SK-N-MC (cell line): ENCODE results near the gene CBL.
"Not testable (repeated sequence)": the region's sequence is repeated elsewhere in the genome, so short reads cannot be mapped to it uniquely, and the experiment has no call there.

Source experiments
- DNase-seq: peaks from one replicate; pipeline ENCODE4 v3.0.0-alpha.2; 2011; ENCODE audit warnings: low read depth, low spot score
- H3K27ac ChIP-seq: fragments of 200-600 bp; sonication (generic); 2 replicates; pipeline ENCODE4 v1.5.1; 2016; ENCODE audit warnings: mixed run types
- H3K36me3 ChIP-seq: fragments of 200-600 bp; sonication (generic); 2 replicates; pipeline ENCODE4 v1.6.1; 2017; ENCODE audit warnings: antibody characterized with exemption, low read length, mixed read lengths; ENCODE audit not compliant: insufficient read depth
- H3K4me3 ChIP-seq: fragments of 200-600 bp; sonication (generic); 2 replicates; pipeline ENCODE4 v1.5.1; 2016
- H3K9ac ChIP-seq: fragments of 200-600 bp; sonication (generic); 2 replicates; pipeline ENCODE4 v1.8.0; 2017; ENCODE audit warnings: mixed run types, mixed read lengths; ENCODE audit not compliant: insufficient read length
- H3K9me3 ChIP-seq: fragments of 200-600 bp; sonication (generic); 2 replicates; pipeline ENCODE4 v1.6.1; 2017; ENCODE audit warnings: low read depth, mild to moderate bottlenecking, antibody characterized with exemption, low read length, moderate library complexity, mixed read lengths
- EZH2 ChIP-seq: fragments of 200-600 bp; sonication (generic); IDR thresholded peaks from one replicate; pipeline ENCODE4 v1.6.1; 2017; ENCODE audit warnings: antibody characterized with exemption
- FOXP2 ChIP-seq: optimal IDR thresholded peaks from 2 replicates; pipeline ENCODE3; 2011; ENCODE audit warnings: mild to moderate bottlenecking, moderate library complexity; ENCODE audit not compliant: insufficient read depth; ENCODE audit errors: extremely low read length, control extremely low read depth
- POLR2AphosphoS5 ChIP-seq: IDR thresholded peaks from 2 replicates; pipeline ENCODE4 v1.6.1; 2012; ENCODE audit warnings: mild to moderate bottlenecking, low read depth, low read length, borderline replicate concordance

Gene CBL

GRCh38 chr11:119222308-119222707 lies 16.2 kb downstream of the CBL start:
- H3K36me3 ChIP-seq: no peaks in the 10 kb centered on the region
- peak overlapping the region; percentile 50 for H3K27ac ChIP-seq
- no peak for DNase-seq
- no peak overlapping the region for H3K4me3 ChIP-seq
- no peaks in the 10 kb centered on the region for H3K9me3 ChIP-seq
- TF ChIP-seq EZH2: no peak
- no peak for TF ChIP-seq POLR2AphosphoS5
- no peak for TF ChIP-seq FOXP2
- H3K9ac ChIP-seq: no peak overlapping the region

GRCh38 chr11:119222891-119223290 lies 16.8 kb downstream of the CBL start:
- H3K27ac ChIP-seq: no peak overlapping the region
- no peak overlapping the region for H3K4me3 ChIP-seq
- no peaks in the 10 kb centered on the region for H3K36me3 ChIP-seq
- H3K9me3 ChIP-seq: no peaks in the 10 kb centered on the region
- DNase-seq: no peak
- no peak overlapping the region for H3K9ac ChIP-seq
- TF ChIP-seq FOXP2 (no peak), POLR2AphosphoS5 (no peak), EZH2 (no peak)

DNA sequence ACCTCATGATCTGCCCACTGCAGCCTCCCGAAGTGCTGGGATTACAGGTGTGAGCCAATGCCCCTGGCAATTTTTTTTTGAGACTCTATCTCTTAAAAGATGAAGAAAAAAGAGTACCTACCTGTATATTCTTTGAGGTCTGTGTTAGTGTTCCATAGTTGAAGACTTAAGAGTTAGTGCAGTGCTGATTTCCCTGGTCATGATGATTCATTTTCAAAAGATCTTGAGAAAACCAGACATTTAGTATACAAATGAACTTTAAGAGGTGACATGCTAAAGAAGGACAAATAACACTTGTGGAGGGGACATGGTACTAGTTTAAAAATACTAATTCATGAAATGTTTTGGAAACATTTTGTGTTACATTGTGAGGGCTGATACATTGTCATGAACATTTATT lies 17.7 kb downstream of the CBL start:
- no peak for TF ChIP-seq EZH2
- no peak for TF ChIP-seq POLR2AphosphoS5
- TF ChIP-seq FOXP2: no peak
- no peak for DNase-seq
- H3K9ac ChIP-seq: no peak overlapping the region
- H3K9me3 ChIP-seq: no peaks in the 10 kb centered on the region
- no peak overlapping the region for H3K4me3 ChIP-seq
- no peaks in the 10 kb centered on the region for H3K36me3 ChIP-seq
- H3K27ac ChIP-seq: no peak overlapping the region

DNA sequence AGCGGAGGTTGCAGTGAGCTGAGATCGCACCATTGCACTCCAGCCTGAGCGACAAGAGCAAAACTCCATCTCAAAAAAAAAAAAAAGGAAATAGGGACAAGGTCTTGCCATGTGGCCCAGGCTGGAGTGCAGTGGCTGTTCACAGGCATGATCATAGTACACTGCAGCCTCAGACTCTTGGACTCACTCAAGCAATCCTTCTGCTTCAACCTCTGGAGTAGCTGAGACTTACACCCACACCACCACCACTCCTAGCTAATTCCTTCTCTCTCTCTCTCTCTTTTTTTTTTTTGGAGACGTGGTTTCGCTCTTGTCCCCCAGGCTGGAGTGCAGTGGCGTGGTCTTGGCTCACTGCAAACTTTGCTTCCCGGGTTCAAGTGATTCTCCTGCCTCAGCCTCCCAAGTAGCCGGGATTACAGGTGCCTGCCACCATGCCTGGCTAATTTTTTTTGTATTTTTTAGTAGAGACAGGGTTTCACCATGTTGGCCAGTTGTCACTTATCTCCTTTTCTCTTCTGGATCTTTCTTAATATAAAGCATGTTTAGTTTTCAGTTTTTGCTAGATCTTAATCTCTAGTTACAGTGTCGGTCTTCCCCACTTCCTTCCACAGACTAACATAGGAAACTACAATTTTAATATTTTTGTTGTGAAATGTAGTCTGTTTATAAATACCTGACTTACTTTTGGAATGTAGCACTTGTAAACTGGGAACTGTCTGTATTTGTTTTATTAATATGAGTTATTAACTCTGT lies 22.6 kb downstream of the CBL start:
- H3K9me3 ChIP-seq, H3K27ac ChIP-seq, H3K9ac ChIP-seq, H3K4me3 ChIP-seq, DNase-seq: not testable (repeated sequence)
- H3K36me3 ChIP-seq: peaks cover 12% of the 10 kb centered on the region

DNA sequence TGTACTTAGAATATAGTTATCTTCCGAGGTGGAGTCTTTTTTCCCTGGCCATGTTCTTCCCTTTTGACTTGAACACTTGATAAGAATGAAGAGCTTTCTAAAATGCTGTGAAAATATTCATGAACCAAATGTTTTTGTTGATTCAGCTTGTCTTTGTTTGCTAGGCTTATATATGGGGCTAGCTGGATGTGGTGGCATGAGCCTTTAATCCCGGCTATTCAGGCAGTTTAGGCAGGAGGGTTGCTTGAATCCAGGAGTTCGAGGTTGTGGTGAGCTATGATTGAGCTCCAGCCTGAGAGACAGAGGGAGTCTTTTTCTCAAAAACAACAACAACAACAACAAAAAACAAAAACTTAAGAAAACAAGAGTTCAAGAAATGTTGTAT lies 23.1 kb downstream of the CBL start:
- Histone ChIP-seq H3K4me3 (no peak overlapping the region), H3K9ac (no peak overlapping the region), H3K9me3 (no peaks in the 10 kb centered on the region), H3K27ac (no peak overlapping the region), H3K36me3 (peaks cover 13% of the 10 kb centered on the region)
- no peak for DNase-seq
- TF ChIP-seq FOXP2: no peak
- no peak for TF ChIP-seq EZH2
- no peak for TF ChIP-seq POLR2AphosphoS5

GRCh38 chr11:119229741-119230140 lies 23.6 kb downstream of the CBL start:
- H3K27ac ChIP-seq: no peak overlapping the region
- DNase-seq: no peak
- no peak overlapping the region for H3K9ac ChIP-seq
- H3K9me3 ChIP-seq: no peaks in the 10 kb centered on the region
- TF ChIP-seq POLR2AphosphoS5 (no peak), FOXP2 (no peak), EZH2 (no peak)
- peaks cover 13% of the 10 kb centered on the region for H3K36me3 ChIP-seq
- no peak overlapping the region for H3K4me3 ChIP-seq

- no peaks in the 10 kb centered on the region for H3K9me3 ChIP-seq
- TF ChIP-seq FOXP2: no peak
- TF ChIP-seq POLR2AphosphoS5: no peak
- no peak for TF ChIP-seq EZH2
Observed at GRCh38 chr11:119236490-119236889, 30.4 kb downstream of the CBL start.

GRCh38 chr11:119236891-119237290 lies 30.8 kb downstream of the CBL start:
- Histone ChIP-seq H3K36me3 (peaks cover 21% of the 10 kb centered on the region), H3K9ac (no peak overlapping the region), H3K9me3 (no peaks in the 10 kb centered on the region), H3K4me3 (no peak overlapping the region), H3K27ac (no peak overlapping the region)
- no peak for DNase-seq
- TF ChIP-seq FOXP2: no peak
- TF ChIP-seq EZH2: no peak
- TF ChIP-seq POLR2AphosphoS5: no peak

More at GRCh38 chr11:119236490-119236889, 30.4 kb downstream of the CBL start:
- Histone ChIP-seq H3K27ac (no peak overlapping the region), H3K4me3 (no peak overlapping the region), H3K9ac (no peak overlapping the region), H3K36me3 (peaks cover 21% of the 10 kb centered on the region)
- DNase-seq: no peak

- no peak overlapping the region for H3K27ac ChIP-seq
- no peak for DNase-seq
- TF ChIP-seq FOXP2 (no peak), POLR2AphosphoS5 (no peak), EZH2 (no peak)
- no peak overlapping the region for H3K9ac ChIP-seq
- H3K36me3 ChIP-seq: peaks cover 18% of the 10 kb centered on the region
- no peak overlapping the region for H3K4me3 ChIP-seq
- no peaks in the 10 kb centered on the region for H3K9me3 ChIP-seq
Observed at GRCh38 chr11:119237515-119237914, 31.4 kb downstream of the CBL start.
